HEK293 (cell line): Measurements from ENCODE around the gene RPGRIP1L.

Experiments
- KLF9 ChIP-seq: fragments of 450-650 bp; formaldehyde crosslinking; IDR thresholded peaks from 2 replicates; pipeline ENCODE4 v1.5.1; 2016; ENCODE audit warnings: missing biosample characterization, missing genetic modification characterization, low read depth
- ZNF155 ChIP-seq: fragments of 450-650 bp; formaldehyde crosslinking; IDR thresholded peaks from 2 replicates; pipeline ENCODE4 v1.5.1; 2016; ENCODE audit warnings: missing biosample characterization, missing genetic modification characterization
- ZNF292 ChIP-seq: fragments of 450-650 bp; formaldehyde crosslinking; IDR thresholded peaks from 2 replicates; pipeline ENCODE4 v1.5.1; 2016; ENCODE audit warnings: low read depth, missing biosample characterization, missing genetic modification characterization, borderline replicate concordance
- ZNF311 ChIP-seq: fragments of 450-650 bp; formaldehyde crosslinking; IDR thresholded peaks from 2 replicates; pipeline ENCODE4 v1.5.1; 2017; ENCODE audit warnings: missing biosample characterization, missing genetic modification characterization, borderline replicate concordance
- ZNF391 ChIP-seq: fragments of 450-650 bp; formaldehyde crosslinking; IDR thresholded peaks from 2 replicates; pipeline ENCODE4 v1.5.1; 2016; ENCODE audit warnings: low read depth, missing biosample characterization, missing genetic modification characterization, borderline replicate concordance
- ZNF473 ChIP-seq: fragments of 450-650 bp; formaldehyde crosslinking; IDR thresholded peaks from 2 replicates; pipeline ENCODE4 v1.5.1; 2017; ENCODE audit warnings: missing biosample characterization, missing genetic modification characterization
- TF ChIP-seq, protein P1 (sequence below): fragments of 450-650 bp; formaldehyde crosslinking; IDR thresholded peaks from 2 replicates; pipeline ENCODE4 v1.5.1; 2016; ENCODE audit warnings: missing biosample characterization, missing genetic modification characterization
- TF ChIP-seq, protein P2 (sequence below): fragments of 450-650 bp; formaldehyde crosslinking; IDR thresholded peaks from 2 replicates; pipeline ENCODE4 v1.5.1; 2016; ENCODE audit warnings: missing biosample characterization, missing genetic modification characterization

DNA sequence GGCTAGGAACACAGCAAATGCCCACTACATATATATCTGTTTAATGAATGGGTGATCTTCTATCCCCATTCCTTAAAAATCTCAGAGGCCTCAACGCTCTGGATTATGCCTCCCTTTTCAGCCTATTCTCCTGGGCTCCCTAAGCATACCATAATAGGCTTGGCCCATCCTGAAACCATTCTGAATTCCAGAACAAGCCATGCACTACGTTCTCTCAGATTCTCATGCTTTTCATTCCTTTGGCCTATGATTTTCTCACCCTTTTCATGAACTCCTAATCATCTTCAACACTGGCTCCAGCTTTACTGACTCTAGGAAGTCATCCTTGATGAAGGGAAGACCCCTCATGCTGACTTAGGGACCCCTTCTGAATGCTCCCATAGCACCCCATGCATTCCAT lies 71.1 kb downstream of the RPGRIP1L start:
- TF ChIP-seq ZNF292 (tag by site-specific recombination) (no peak), ZNF473 (no peak), KLF9 (tag by site-specific recombination) (no peak), ZNF311 (tag by site-specific recombination) (no peak), ZNF155 (tag by site-specific recombination) (no peak), ZNF391 (no peak)
- TF ChIP-seq, protein P1, sequence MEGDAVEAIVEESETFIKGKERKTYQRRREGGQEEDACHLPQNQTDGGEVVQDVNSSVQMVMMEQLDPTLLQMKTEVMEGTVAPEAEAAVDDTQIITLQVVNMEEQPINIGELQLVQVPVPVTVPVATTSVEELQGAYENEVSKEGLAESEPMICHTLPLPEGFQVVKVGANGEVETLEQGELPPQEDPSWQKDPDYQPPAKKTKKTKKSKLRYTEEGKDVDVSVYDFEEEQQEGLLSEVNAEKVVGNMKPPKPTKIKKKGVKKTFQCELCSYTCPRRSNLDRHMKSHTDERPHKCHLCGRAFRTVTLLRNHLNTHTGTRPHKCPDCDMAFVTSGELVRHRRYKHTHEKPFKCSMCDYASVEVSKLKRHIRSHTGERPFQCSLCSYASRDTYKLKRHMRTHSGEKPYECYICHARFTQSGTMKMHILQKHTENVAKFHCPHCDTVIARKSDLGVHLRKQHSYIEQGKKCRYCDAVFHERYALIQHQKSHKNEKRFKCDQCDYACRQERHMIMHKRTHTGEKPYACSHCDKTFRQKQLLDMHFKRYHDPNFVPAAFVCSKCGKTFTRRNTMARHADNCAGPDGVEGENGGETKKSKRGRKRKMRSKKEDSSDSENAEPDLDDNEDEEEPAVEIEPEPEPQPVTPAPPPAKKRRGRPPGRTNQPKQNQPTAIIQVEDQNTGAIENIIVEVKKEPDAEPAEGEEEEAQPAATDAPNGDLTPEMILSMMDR (tag by site-specific recombination) = no peak
- TF ChIP-seq, protein P2, sequence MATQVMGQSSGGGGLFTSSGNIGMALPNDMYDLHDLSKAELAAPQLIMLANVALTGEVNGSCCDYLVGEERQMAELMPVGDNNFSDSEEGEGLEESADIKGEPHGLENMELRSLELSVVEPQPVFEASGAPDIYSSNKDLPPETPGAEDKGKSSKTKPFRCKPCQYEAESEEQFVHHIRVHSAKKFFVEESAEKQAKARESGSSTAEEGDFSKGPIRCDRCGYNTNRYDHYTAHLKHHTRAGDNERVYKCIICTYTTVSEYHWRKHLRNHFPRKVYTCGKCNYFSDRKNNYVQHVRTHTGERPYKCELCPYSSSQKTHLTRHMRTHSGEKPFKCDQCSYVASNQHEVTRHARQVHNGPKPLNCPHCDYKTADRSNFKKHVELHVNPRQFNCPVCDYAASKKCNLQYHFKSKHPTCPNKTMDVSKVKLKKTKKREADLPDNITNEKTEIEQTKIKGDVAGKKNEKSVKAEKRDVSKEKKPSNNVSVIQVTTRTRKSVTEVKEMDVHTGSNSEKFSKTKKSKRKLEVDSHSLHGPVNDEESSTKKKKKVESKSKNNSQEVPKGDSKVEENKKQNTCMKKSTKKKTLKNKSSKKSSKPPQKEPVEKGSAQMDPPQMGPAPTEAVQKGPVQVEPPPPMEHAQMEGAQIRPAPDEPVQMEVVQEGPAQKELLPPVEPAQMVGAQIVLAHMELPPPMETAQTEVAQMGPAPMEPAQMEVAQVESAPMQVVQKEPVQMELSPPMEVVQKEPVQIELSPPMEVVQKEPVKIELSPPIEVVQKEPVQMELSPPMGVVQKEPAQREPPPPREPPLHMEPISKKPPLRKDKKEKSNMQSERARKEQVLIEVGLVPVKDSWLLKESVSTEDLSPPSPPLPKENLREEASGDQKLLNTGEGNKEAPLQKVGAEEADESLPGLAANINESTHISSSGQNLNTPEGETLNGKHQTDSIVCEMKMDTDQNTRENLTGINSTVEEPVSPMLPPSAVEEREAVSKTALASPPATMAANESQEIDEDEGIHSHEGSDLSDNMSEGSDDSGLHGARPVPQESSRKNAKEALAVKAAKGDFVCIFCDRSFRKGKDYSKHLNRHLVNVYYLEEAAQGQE (tag by site-specific recombination) = no peak
